ENCODE results near the gene FNDC3B.

FNDC3B gene

DNA sequence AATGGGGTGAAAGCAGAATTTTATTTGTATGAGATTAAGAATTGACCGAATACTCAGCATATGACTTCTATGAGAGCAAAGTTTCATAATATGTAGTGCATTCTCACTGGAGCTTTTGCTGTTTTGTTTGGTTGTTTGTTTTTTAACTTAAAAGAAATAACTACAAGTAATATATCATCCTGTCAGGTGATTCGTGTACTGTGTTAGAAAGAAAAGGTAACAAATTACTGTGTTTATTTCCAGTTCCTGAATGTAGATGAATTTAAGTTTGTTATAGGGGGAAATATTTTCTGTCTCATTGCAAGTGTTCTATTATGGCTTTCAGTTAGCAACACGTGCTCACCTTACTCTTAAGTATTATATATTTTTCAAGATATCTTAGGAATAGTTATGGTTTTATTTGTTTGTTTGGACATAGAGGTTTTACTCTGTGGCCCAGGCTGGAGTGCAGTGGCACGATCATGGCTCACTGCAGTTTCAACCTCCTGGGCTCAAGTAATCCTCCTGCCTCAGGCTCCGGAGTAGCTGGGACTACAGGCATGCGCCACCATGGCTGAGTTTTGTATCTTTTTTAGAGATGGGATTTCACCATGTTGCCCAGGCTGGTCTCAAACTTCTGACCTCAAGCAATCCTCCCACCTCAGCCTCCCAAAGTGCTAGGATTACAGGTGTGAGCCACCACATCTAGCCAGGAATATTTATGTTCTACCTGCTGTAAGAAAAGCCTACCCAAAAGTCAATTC, 125.4 kb downstream of the FNDC3B start:
- no peak overlapping the region for H3K4me3 ChIP-seq (ENCODE audit: low read depth in 1 of 2, low read length in 1 of 2)
- H3K27me3 ChIP-seq: no peaks in the 10 kb centered on the region
- H3K36me3 ChIP-seq: no peaks in the 10 kb centered on the region
- H3K9me3 ChIP-seq: no peaks in the 10 kb centered on the region
- peaks cover 16 to 19% of the 10 kb centered on the region in 2 experiments for H3K4me1 ChIP-seq (ENCODE audit: control insufficient read depth in 1 of 2, insufficient read depth in 1 of 2, low read depth in 1 of 2, low read length in 1 of 2)
- peak overlapping the region; percentile 13 for H3K27ac ChIP-seq
- no peak for TF ChIP-seq CTCF (IDR thresholded peaks at IDR 0.05)

- no peak for TF ChIP-seq CTCF (IDR thresholded peaks at IDR 0.05)
- H3K27ac ChIP-seq: no peak overlapping the region
Measured at GRCh38 chr3:172166261-172166660, 126.9 kb downstream of the FNDC3B start.

DNA sequence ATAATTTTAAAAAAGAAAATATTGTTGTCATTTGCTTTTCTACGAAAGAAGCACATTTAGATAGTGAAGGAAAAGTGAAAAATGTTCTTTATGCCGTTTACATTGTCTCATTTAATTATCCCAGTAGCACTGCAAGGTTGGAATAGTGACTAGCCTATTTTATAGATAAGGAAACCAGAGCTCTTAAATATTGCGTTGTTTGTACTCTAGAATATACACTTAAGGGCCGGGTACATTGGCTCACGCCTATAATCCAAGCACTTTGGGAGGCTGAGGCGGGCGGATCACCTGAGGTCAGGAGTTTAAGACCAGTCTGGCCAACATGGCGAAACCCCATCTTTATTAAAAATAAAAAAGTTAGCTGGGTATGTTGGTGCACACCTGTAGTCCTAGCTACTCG, 127.5 kb downstream of the FNDC3B start:
- peaks cover 8 to 10% of the 10 kb centered on the region in 2 experiments for H3K4me1 ChIP-seq (ENCODE audit: control insufficient read depth in 1 of 2, insufficient read depth in 1 of 2, low read depth in 1 of 2, low read length in 1 of 2)
- H3K4me3 ChIP-seq (ENCODE audit: low read depth in 1 of 2, low read length in 1 of 2): no peak overlapping the region
- no peaks in the 10 kb centered on the region for H3K9me3 ChIP-seq
- no peak overlapping the region for H3K27ac ChIP-seq
- no peak for TF ChIP-seq CTCF (IDR thresholded peaks at IDR 0.05)
- H3K36me3 ChIP-seq: peaks cover 7% of the 10 kb centered on the region
- H3K27me3 ChIP-seq: no peaks in the 10 kb centered on the region

More at GRCh38 chr3:172166261-172166660, 126.9 kb downstream of the FNDC3B start:
- H3K27me3 ChIP-seq: no peaks in the 10 kb centered on the region
- peaks cover 8 to 10% of the 10 kb centered on the region in 2 experiments for H3K4me1 ChIP-seq (ENCODE audit: control insufficient read depth in 1 of 2, insufficient read depth in 1 of 2, low read depth in 1 of 2, low read length in 1 of 2)
- no peaks in the 10 kb centered on the region for H3K9me3 ChIP-seq
- no peak overlapping the region for H3K4me3 ChIP-seq (ENCODE audit: low read depth in 1 of 2, low read length in 1 of 2)
- H3K36me3 ChIP-seq: peaks cover 7% of the 10 kb centered on the region

- Histone ChIP-seq H3K27ac (peak overlapping the region; percentile 39), H3K36me3 (peaks cover 7% of the 10 kb centered on the region), H3K9me3 (no peaks in the 10 kb centered on the region), H3K4me1 (ENCODE audit: control insufficient read depth in 1 of 2, insufficient read depth in 1 of 2, low read depth in 1 of 2, low read length in 1 of 2) (peaks cover 8 to 10% of the 10 kb centered on the region in 2 experiments), H3K27me3 (no peaks in the 10 kb centered on the region), H3K4me3 (ENCODE audit: low read depth in 1 of 2, low read length in 1 of 2) (no peak overlapping the region)
- TF ChIP-seq CTCF (IDR thresholded peaks at IDR 0.05): no peak
Measured at GRCh38 chr3:172167892-172168648, 128.7 kb downstream of the FNDC3B start.

DNA sequence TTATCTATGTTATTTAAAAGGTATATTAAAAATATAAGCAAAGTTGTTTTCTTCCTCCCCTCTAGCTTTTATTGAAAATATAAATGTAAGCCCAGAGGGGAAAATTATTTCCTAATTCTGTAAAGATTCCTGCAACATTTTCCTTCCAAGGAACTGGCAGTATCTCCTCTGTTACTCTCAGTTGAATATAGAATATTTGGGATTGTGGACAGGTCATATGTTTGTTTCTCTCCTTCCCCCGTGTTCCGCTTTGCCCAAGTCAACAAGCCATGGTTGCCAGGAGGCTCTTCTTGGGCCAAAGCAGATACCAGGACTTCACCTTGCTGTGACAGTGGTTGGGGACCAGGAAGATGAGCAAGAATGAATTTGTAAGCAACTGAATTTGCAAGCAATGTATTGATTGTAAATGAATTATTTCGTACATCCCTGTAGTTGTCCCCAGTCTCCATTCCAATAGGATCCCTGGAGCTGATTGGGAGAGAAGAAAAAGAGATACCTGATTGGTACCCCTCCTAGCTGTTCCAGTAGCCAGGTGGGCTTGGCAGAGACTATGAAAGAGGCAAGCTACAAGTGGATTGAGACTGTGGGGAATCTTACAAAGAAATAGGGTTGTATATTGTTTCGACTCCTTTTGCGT, 130.8 kb downstream of the FNDC3B start:
- Histone ChIP-seq H3K9me3 (no peaks in the 10 kb centered on the region), H3K27me3 (no peaks in the 10 kb centered on the region), H3K36me3 (peaks cover 7% of the 10 kb centered on the region), H3K4me1 (ENCODE audit: control insufficient read depth in 1 of 2, insufficient read depth in 1 of 2, low read depth in 1 of 2, low read length in 1 of 2) (peaks cover 11 to 14% of the 10 kb centered on the region in 2 experiments), H3K4me3 (ENCODE audit: low read depth in 1 of 2, low read length in 1 of 2) (no peak overlapping the region), H3K27ac (peak overlapping the region; percentile 52)
- TF ChIP-seq CTCF (IDR thresholded peaks at IDR 0.05): no peak
